Colon (tissue), 2 donors: ENCODE results near the gene SPATA6.

Source experiments
- FAIRE-seq: peaks from 2 replicates; lab custom pipeline; 2012; peaks lifted over from hg19 to GRCh38; lab: Jason Lieb, UNC
- donor health status: control.
- donor health status: control.

Gene SPATA6

DNA sequence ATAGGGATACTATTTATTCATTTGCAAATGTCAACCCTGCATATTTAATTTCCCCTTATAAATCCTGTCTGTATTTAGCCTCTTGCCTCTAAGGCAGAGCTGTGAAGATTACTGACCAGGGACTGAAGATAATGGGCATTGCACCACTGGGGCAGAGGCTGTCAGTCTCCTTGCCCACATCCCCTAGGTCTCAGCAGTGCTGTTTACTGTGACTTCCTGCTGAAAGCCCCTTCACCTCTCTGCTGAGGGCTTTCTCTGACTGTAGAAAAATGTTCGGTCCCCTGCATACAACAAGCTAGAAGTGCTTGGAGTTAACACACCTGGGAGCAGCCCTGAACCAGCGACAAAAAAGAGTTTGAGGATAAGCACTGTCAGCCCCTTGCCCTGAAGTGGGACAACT, 220.7 kb downstream of the SPATA6 start:
- FAIRE-seq, result no peak

DNA sequence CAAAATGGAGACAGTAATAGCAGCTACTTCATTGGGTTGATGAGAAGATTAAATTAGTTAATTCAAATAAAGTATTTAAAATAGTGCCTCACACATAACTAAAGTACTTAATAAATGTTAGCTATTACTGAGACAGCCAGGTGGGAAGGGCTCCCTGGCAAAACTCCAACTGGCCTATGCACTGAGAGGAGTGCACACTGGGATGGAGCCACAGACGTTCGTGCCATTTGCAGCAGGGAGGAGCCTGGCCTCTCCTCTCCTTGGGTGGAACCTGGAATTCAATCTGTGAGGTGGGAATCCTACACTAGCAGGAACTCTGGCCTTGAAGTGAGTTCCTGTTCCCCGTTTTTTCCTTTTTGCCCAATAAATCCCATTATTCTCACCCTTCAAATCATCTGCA, 221.4 kb downstream of the SPATA6 start:
- no peak for FAIRE-seq

DNA sequence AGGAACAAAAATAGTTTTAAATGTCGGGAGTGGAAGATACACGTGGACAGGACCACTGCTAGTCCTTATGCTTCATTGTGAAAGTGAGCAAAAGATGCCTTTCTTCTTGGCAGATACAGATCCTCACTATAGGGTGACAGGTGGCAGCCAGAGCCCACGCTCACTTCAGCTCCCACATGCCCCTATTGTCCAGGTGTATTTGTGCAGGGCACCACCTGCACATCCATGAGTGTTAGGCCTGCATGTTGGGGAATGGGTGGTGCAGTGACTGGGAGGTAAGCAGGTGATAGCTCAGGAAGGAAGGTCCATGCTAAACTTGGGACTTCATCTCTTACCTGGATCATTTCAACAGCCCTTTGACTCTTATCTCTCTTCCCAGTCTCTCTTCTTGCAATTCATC, 222.1 kb downstream of the SPATA6 start:
- no peak for FAIRE-seq

DNA sequence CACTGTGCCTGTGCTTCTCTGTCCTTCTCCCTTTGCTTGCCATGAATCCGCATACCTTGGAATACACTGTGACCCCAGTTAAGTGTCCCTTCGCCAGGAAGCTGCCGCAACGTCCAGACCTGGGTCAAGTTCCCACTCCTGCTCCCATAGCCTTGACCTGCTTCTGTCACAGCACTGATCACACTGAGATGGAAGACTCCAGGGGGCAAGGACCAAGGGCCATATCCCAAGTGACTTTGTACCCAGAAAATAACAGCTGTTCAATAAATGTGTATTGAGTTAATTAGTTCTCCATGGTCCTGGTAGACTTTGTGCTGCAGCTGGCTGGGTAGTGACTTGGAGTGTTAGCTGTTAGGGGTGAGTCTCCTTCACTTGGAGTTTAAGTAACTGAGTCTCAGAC, 223.6 kb downstream of the SPATA6 start:
- no peak for FAIRE-seq

DNA sequence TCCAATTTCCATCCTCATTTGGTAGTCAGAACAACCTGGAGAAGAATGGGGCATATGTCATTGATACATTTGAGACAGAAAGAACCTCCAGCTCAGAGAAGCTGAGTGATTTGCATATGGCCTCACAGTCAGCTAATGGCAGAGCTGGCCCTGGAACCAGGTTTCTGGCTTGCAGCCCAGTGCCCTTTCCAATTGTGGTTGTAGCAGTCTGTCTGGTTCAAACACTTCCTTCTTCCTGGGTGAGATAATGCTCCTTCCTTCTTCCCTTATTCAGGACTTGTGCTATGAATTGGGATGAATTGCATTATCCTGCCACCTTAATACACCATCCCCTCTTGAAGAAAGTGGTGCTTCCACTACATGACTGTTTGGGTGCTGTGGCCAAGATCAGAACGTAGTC, 225.3 kb downstream of the SPATA6 start:
- no peak for FAIRE-seq
